Ishikawa (cell line): ENCODE data around the gene HLCS.

Experiments used
- TAF1 ChIP-seq: IDR thresholded peaks from 2 replicates; pipeline ENCODE4 v1.6.1; 2012; ENCODE audit warnings: low read depth, mild to moderate bottlenecking
- TF ChIP-seq, protein P1 (sequence below): IDR thresholded peaks from 2 replicates; pipeline ENCODE4 v1.6.1; 2012; ENCODE audit warnings: low read depth, mild to moderate bottlenecking

DNA sequence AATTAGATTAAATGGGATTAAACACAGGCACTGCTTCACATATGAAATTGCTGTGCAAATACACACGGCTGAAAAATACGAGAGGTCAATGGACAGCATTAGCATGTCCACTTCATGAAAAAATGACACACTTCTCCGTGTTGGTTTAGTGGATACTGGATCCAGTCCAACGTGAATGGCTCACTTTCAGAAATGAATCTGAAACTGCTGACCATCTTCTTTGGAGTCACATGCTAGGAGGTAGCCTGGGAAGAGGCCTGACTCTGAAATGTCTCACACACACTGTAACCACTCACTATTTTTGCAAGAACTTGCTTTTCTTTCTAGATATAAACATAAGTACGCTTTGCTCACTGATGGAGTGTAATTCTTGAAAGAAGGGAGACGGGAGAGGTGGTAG lies 127.3 kb downstream of the HLCS start:
- TF ChIP-seq, protein P1, sequence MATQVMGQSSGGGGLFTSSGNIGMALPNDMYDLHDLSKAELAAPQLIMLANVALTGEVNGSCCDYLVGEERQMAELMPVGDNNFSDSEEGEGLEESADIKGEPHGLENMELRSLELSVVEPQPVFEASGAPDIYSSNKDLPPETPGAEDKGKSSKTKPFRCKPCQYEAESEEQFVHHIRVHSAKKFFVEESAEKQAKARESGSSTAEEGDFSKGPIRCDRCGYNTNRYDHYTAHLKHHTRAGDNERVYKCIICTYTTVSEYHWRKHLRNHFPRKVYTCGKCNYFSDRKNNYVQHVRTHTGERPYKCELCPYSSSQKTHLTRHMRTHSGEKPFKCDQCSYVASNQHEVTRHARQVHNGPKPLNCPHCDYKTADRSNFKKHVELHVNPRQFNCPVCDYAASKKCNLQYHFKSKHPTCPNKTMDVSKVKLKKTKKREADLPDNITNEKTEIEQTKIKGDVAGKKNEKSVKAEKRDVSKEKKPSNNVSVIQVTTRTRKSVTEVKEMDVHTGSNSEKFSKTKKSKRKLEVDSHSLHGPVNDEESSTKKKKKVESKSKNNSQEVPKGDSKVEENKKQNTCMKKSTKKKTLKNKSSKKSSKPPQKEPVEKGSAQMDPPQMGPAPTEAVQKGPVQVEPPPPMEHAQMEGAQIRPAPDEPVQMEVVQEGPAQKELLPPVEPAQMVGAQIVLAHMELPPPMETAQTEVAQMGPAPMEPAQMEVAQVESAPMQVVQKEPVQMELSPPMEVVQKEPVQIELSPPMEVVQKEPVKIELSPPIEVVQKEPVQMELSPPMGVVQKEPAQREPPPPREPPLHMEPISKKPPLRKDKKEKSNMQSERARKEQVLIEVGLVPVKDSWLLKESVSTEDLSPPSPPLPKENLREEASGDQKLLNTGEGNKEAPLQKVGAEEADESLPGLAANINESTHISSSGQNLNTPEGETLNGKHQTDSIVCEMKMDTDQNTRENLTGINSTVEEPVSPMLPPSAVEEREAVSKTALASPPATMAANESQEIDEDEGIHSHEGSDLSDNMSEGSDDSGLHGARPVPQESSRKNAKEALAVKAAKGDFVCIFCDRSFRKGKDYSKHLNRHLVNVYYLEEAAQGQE: no peak
- TF ChIP-seq TAF1: no peak
